Sigmoid colon (tissue), 4 donors: ENCODE measurements around the gene TAF6L.

Experiments used
- EP300 ChIP-seq, 4 donors: sonication (generic); formaldehyde crosslinking; IDR thresholded peaks; one replicate each; pipeline ENCODE4 v1.6.1; 2017; ENCODE audit warnings: antibody characterized with exemption in 4 of 4
- POLR2A ChIP-seq, 2 donors: fragments of 450-650 bp; IDR thresholded peaks; one replicate each; pipeline ENCODE4 v1.6.1; 2016; ENCODE audit warnings: antibody characterized with exemption in 2 of 2, mild to moderate bottlenecking in 2 of 2, moderate library complexity in 2 of 2
- POLR2AphosphoS5 ChIP-seq, 4 donors: sonication (generic); formaldehyde crosslinking; IDR thresholded peaks; one replicate each; pipeline ENCODE4 v1.6.1; 2017; ENCODE audit warnings: antibody characterized with exemption in 4 of 4
- TF ChIP-seq, protein P1 (sequence below), 4 experiments: fragments of 450-650 bp in 3 of 4; fragments of 200-600 bp in 1 of 4; IDR thresholded peaks; one replicate each; pipeline ENCODE4 v1.5.1; 2016 to 2019; ENCODE audit warnings: antibody characterized with exemption in 4 of 4, mild to moderate bottlenecking in 3 of 4, moderate library complexity in 2 of 4

DNA sequence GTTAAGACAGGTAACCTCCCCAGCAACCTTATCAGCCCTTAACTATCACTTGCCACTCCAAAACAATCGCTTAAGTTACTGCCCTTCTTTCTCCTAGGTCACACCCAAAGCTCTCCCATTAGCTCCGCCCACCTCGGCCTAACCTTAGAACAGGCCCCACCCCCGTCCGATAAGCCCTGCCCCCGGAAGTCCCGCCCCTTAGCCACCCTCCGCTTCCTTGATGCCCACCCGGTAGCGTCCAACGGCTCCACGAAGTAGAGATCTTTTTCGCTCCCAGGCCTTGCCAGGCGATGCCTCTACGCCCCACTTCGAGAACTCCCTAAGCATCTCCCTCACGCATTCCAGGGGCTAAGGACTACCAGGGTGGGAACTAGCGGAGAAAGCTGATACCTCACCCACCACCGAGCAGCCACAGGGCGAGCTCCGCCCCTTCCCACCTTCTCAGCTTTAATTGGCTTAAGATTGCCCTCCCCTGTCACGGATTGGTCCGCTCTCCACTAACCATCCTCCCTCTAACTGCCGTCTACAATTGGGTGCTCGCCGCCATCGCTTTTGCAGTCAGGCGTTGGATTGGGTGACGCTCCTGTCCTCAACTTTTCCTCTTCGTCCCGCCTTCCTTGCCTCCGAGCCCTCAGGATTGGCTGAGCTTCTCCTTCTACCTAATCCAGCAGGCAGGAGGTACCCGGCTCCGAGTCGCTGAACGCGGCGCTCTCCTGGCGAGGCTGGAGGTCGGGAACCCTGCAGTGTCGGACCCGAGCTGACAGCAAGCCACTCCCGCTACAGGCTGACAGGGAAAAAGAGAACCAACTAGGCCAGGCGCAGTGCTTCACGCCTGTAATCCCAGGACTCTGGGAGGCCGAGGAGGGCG, 17.2 kb upstream of the TAF6L start, which contains the start of gene ZBTB3:
- TF ChIP-seq POLR2A (IDR thresholded peaks at IDR 0.05) (peak; percentile 76 to 87), POLR2AphosphoS5 (IDR thresholded peaks at IDR 0.05) (peak; percentile 67 to 98 (median 84)), EP300 (IDR thresholded peaks at IDR 0.05) (no peak)
- TF ChIP-seq, protein P1, sequence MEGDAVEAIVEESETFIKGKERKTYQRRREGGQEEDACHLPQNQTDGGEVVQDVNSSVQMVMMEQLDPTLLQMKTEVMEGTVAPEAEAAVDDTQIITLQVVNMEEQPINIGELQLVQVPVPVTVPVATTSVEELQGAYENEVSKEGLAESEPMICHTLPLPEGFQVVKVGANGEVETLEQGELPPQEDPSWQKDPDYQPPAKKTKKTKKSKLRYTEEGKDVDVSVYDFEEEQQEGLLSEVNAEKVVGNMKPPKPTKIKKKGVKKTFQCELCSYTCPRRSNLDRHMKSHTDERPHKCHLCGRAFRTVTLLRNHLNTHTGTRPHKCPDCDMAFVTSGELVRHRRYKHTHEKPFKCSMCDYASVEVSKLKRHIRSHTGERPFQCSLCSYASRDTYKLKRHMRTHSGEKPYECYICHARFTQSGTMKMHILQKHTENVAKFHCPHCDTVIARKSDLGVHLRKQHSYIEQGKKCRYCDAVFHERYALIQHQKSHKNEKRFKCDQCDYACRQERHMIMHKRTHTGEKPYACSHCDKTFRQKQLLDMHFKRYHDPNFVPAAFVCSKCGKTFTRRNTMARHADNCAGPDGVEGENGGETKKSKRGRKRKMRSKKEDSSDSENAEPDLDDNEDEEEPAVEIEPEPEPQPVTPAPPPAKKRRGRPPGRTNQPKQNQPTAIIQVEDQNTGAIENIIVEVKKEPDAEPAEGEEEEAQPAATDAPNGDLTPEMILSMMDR (IDR thresholded peaks at IDR 0.05) = peak in 1 of 4 experiments; percentile 9
